IMR-90 (cell line): ENCODE results near the gene OR56A4. TPM values are rescaled to one million over a fixed set of nuclear protein-coding genes. Genes with fewer than 3 reads are reported as not detected.

Experiments
- ATAC-seq: fragments of 200-7000 bp; cut with Tn5 transposase; 2 replicates; pipeline ENCODE4 v1.9.1; 2020; ENCODE audit warnings: low read depth, mild to moderate bottlenecking, moderate library complexity
- BruUV-seq: library from RNA; stranded (reverse); fragments of 400-500 nt; replicated peaks from 2 replicates; lab custom pipeline; 2021; lab: Mats Ljungman, UMichigan
- CTCF ChIA-PET: fragments of 300-600 bp; formaldehyde crosslinking; extraction: SDS; loops from one replicate; lab custom pipeline; 2021; ENCODE audit warnings: antibody characterized with exemption; lab: Yijun Ruan, JAX
- POLR2A ChIA-PET: fragments of 300-600 bp; sonication (Branson Sonifier 250); formaldehyde crosslinking; loops from one replicate; lab custom pipeline; 2022; ENCODE audit warnings: antibody characterized with exemption; ENCODE audit not compliant: unreplicated experiment; lab: Charles Lee
- DNase-seq: peaks from one replicate; pipeline ENCODE4 v3.0.0; 2013
- H2AFZ ChIP-seq: replicated peaks from 2 replicates; pipeline ENCODE3; 2013; ENCODE audit warnings: low read length, mild to moderate bottlenecking; ENCODE audit not compliant: poor library complexity
- H2AK5ac ChIP-seq: 2 replicates; pipeline ENCODE4 v1.6.1; 2013; ENCODE audit warnings: low read depth, low read length, inconsistent platforms
- H2AK9ac ChIP-seq: replicated peaks from 2 replicates; pipeline ENCODE3; 2013; ENCODE audit warnings: mild to moderate bottlenecking, low read depth, low read length, moderate library complexity; ENCODE audit not compliant: poor library complexity
- H2BK120ac ChIP-seq: 2 replicates; pipeline ENCODE4 v1.6.1; 2013; ENCODE audit warnings: low read depth, low read length, inconsistent platforms
- H2BK15ac ChIP-seq: 3 replicates; pipeline ENCODE4 v1.6.1; 2013; ENCODE audit warnings: low read depth, low read length, inconsistent platforms
- H2BK20ac ChIP-seq: 2 replicates; pipeline ENCODE4 v1.6.1; 2013; ENCODE audit warnings: low read depth, mild to moderate bottlenecking, inconsistent platforms, low read length, moderate library complexity
- H2BK5ac ChIP-seq: 2 replicates; pipeline ENCODE4 v1.6.1; 2013; ENCODE audit warnings: mild to moderate bottlenecking, low read depth, low read length, inconsistent platforms; ENCODE audit not compliant: poor library complexity, severe bottlenecking
- H3K14ac ChIP-seq: replicated peaks from 2 replicates; pipeline ENCODE4 v1.6.1; 2013; ENCODE audit warnings: low read depth, low read length, inconsistent platforms
- H3K18ac ChIP-seq: 2 replicates; pipeline ENCODE4 v1.6.1; 2013; ENCODE audit warnings: low read depth, low read length, control low read depth
- H3K23ac ChIP-seq: 2 replicates; pipeline ENCODE4 v1.6.1; 2013; ENCODE audit warnings: low read depth, low read length, inconsistent platforms
- H3K27ac ChIP-seq: 2 replicates; pipeline ENCODE4 v1.5.1; 2013; ENCODE audit warnings: mild to moderate bottlenecking, control low read depth, low read length; ENCODE audit not compliant: insufficient read depth
- H3K27me3 ChIP-seq: 2 replicates; pipeline ENCODE4 v1.6.1; 2013; ENCODE audit warnings: low read length; ENCODE audit not compliant: control insufficient read depth, insufficient read depth
- H3K36me3 ChIP-seq: 2 replicates; pipeline ENCODE4 v1.6.1; 2013; ENCODE audit warnings: low read length, mixed read lengths; ENCODE audit not compliant: control insufficient read depth, insufficient read depth
- H3K4ac ChIP-seq: 2 replicates; pipeline ENCODE4 v1.6.1; 2013; ENCODE audit warnings: low read depth, low read length, inconsistent platforms
- H3K4me1 ChIP-seq: 2 replicates; pipeline ENCODE4 v1.6.1; 2013; ENCODE audit warnings: low read length, mixed read lengths; ENCODE audit not compliant: control insufficient read depth, insufficient read depth
- H3K4me2 ChIP-seq: 2 replicates; pipeline ENCODE4 v1.6.1; 2013; ENCODE audit warnings: low read depth, mild to moderate bottlenecking, control low read depth, low read length, moderate library complexity
- H3K4me3 ChIP-seq: 2 replicates; pipeline ENCODE4 v1.5.1; 2013; ENCODE audit warnings: low read depth, mild to moderate bottlenecking, control low read depth, low read length, moderate library complexity; ENCODE audit not compliant: insufficient read depth
- H3K56ac ChIP-seq: 2 replicates; pipeline ENCODE4 v1.6.1; 2013; ENCODE audit warnings: low read length, inconsistent platforms; ENCODE audit not compliant: insufficient read depth; ENCODE audit errors: extremely low read depth
- H3K79me1 ChIP-seq, 2 experiments: 2 replicates each; pipeline ENCODE4 v1.6.1; 2013; ENCODE audit warnings: low read length in 2 of 2, inconsistent platforms in 1 of 2, low read depth in 1 of 2
- H3K9ac ChIP-seq: 2 replicates; pipeline ENCODE4 v1.6.1; 2013; ENCODE audit warnings: low read depth, low read length, control low read depth
- H3K9me1 ChIP-seq: 2 replicates; pipeline ENCODE4 v1.6.1; 2013; ENCODE audit warnings: low read length, inconsistent platforms; ENCODE audit not compliant: insufficient read depth
- H3K9me3 ChIP-seq: 2 replicates; pipeline ENCODE4 v1.6.1; 2013; ENCODE audit warnings: low read length; ENCODE audit not compliant: control insufficient read depth, insufficient read depth
- H4K20me1 ChIP-seq: 2 replicates; pipeline ENCODE4 v1.6.1; 2013; ENCODE audit warnings: low read length, inconsistent platforms; ENCODE audit not compliant: insufficient read depth
- H4K5ac ChIP-seq: 2 replicates; pipeline ENCODE4 v1.6.1; 2013; ENCODE audit warnings: mild to moderate bottlenecking, low read depth, low read length, control low read depth
- H4K8ac ChIP-seq, 2 experiments: 2 replicates each; pipeline ENCODE4 v1.6.1; 2013; ENCODE audit warnings: low read depth in 2 of 2, low read length in 2 of 2, control low read depth in 1 of 2, inconsistent platforms in 1 of 2
- H4K91ac ChIP-seq: 2 replicates; pipeline ENCODE4 v1.6.1; 2013; ENCODE audit warnings: low read depth, low read length, inconsistent platforms; ENCODE audit not compliant: insufficient read depth
- CHD1 ChIP-seq: IDR thresholded peaks from 2 replicates; pipeline ENCODE4 v1.6.1; 2012; ENCODE audit warnings: low read depth, low read length, improper control_type of control experiment
- MAFK ChIP-seq: IDR thresholded peaks from 2 replicates; pipeline ENCODE4 v1.6.1; 2012; ENCODE audit warnings: low read depth, low read length, improper control_type of control experiment
- WGBS, 2 experiments: methylation state at CpG; one replicate each; pipeline versions ENCODE4 v1.1.5 to v1.1.7; 2013; ENCODE audit warnings: missing lambda C conversion rate in 2 of 2; ENCODE audit not compliant: insufficient read length in 1 of 2; ENCODE audit errors: extremely low coverage in 2 of 2; 5-methylcytosine and 5-hydroxymethylcytosine counted together
- dilution Hi-C: fragments of 300-500 bp; cut with HindIII; formaldehyde crosslinking; loops from one replicate; pipeline ENCODE4 v1.14.3; 2018; ENCODE audit warnings: low sequenced_read_pairs; ENCODE audit not compliant: unreplicated experiment
- in situ Hi-C: fragments of 300-500 bp; cut with MboI; formaldehyde crosslinking; loops from 3 replicates; pipeline ENCODE4 v1.14.3; 2019; ENCODE audit warnings: low sequenced_read_pairs, inconsistent platforms, mixed read lengths
- intact Hi-C: fragments of 100-400 bp; cut with micrococcal nuclease; formaldehyde crosslinking; loops from 2 replicates; pipeline ENCODE4 v1.10.0; 2022
- polyA plus RNA-seq, 3 experiments: library from polyadenylated mRNA; depleted of rRNA; stranded (reverse); fragments of >200 nt; gene quantifications; 2 replicates each; pipeline ENCODE4 v1.2.3, GENCODE V29; 2012; ENCODE audit warnings: low replicate concordance in 1 of 3
- total RNA-seq: library from RNA; depleted of rRNA; stranded (reverse); fragments of >200 nt; gene quantifications from 2 replicates; pipeline ENCODE4 v1.2.3, GENCODE V29; 2012

OR56A4 gene
- total and polyA plus RNA-seq, 2 of the 4 experiments (the other 2 are of a cell fraction), result not detected

GRCh38 chr11:6030708-6031405 is 24.1 kb upstream of the OR56A4 start, which contains the start of gene OR56A1:
TSS of gene OR56A1 (minus strand) at chr11:6030758. CDS start at chr11:6027692, 3,066 bp downstream.
- dilution Hi-C loops, result no loop called here

More at GRCh38 chr11:6030708-6031405, 24.1 kb upstream of the OR56A4 start, which contains the start of gene OR56A1:
- no peak within 1 kb of the TSS for H2BK5ac ChIP-seq
- no peak within 1 kb of the TSS for H2BK20ac ChIP-seq
- no peak within 1 kb of the TSS for H3K27ac ChIP-seq
- no peak within 1 kb of the TSS for H3K4ac ChIP-seq
- TF ChIP-seq CHD1 (no peak), MAFK (no peak)
- no peaks in the 10 kb centered on the region for H3K9me1 ChIP-seq
- BruUV-seq, result no TSS peak
- no peak within 1 kb of the TSS for H3K23ac ChIP-seq
- no peak within 1 kb of the TSS for H3K14ac ChIP-seq
- WGBS, 2 experiments, result 33% methylated on average over 1 of the region's 1 CpG; no CpG with 5 or more reads in 1 of the 2 experiments
- H3K56ac ChIP-seq, result no peak within 1 kb of the TSS
- in situ Hi-C loops (no loop called here), intact Hi-C loops (no loop called here)
- H3K4me2 ChIP-seq, result no peak within 1 kb of the TSS
- no peak within 1 kb of the TSS for H2AK9ac ChIP-seq
- no peak within 1 kb of the TSS for H2AK5ac ChIP-seq
- no peak within 1 kb of the TSS for H3K9ac ChIP-seq
- POLR2A ChIA-PET, result no interaction called here
- no peak within 1 kb of the TSS for H4K5ac ChIP-seq
- H3K18ac ChIP-seq, result no peak within 1 kb of the TSS
- H3K4me3 ChIP-seq, result no peak within 1 kb of the TSS
- H3K27me3 ChIP-seq, result no peaks in the 10 kb centered on the region
- no peak for DNase-seq
- H3K36me3 ChIP-seq, result no peaks in the 10 kb centered on the region
- no peak within 1 kb of the TSS for H4K8ac ChIP-seq
- H3K4me1 ChIP-seq, result no peaks in the 10 kb centered on the region
- no peaks in the 10 kb centered on the region for H3K79me1 ChIP-seq
- H3K9me3 ChIP-seq, result no peaks in the 10 kb centered on the region
- no peaks in the 10 kb centered on the region for H4K20me1 ChIP-seq
- CTCF ChIA-PET, result no interaction called here
- no peak within 1 kb of the TSS for H2BK120ac ChIP-seq
- no peak within 1 kb of the TSS for H2BK15ac ChIP-seq
- no peak within 1 kb of the TSS for H4K91ac ChIP-seq
- ATAC-seq, result no peak
- no peak within 1 kb of the TSS for H2AFZ ChIP-seq
